Neuronal stem cell (in vitro differentiated cells): ENCODE results near the gene SPEM3.

ENCODE experiments used
- DNase-seq: peaks from one replicate; pipeline ENCODE4 v3.0.0-alpha.2; 2013; ENCODE audit warnings: low spot score
- H2AFZ ChIP-seq: one replicate; pipeline ENCODE4 v1.6.1; 2013; ENCODE audit warnings: mild to moderate bottlenecking, low read length, inconsistent platforms
- H2AK5ac ChIP-seq: 2 replicates; pipeline ENCODE4 v1.6.1; 2013; ENCODE audit warnings: low read depth, mild to moderate bottlenecking, inconsistent platforms, low read length, moderate library complexity, mixed read lengths
- H2BK120ac ChIP-seq: 2 replicates; pipeline ENCODE4 v1.6.1; 2013; ENCODE audit warnings: low read depth, mild to moderate bottlenecking, inconsistent platforms, low read length, moderate library complexity, mixed read lengths
- H2BK12ac ChIP-seq: one replicate; pipeline ENCODE4 v1.6.1; 2013; ENCODE audit warnings: low read length, inconsistent platforms
- H2BK15ac ChIP-seq: 2 replicates; pipeline ENCODE4 v1.6.1; 2013; ENCODE audit warnings: mild to moderate bottlenecking, low read length, inconsistent platforms, mixed read lengths
- H2BK5ac ChIP-seq: one replicate; pipeline ENCODE4 v1.6.1; 2013; ENCODE audit warnings: inconsistent platforms, mild to moderate bottlenecking, low read length, moderate library complexity
- H3K14ac ChIP-seq: one replicate; pipeline ENCODE4 v1.6.1; 2013; ENCODE audit warnings: low read length, inconsistent platforms
- H3K18ac ChIP-seq: 2 replicates; pipeline ENCODE4 v1.6.1; 2013; ENCODE audit warnings: low read length, inconsistent platforms
- H3K23ac ChIP-seq: 2 replicates; pipeline ENCODE4 v1.6.1; 2013; ENCODE audit warnings: low read depth, mild to moderate bottlenecking, mixed read lengths, low read length, inconsistent platforms; ENCODE audit not compliant: poor library complexity
- H3K27ac ChIP-seq: replicated peaks from 3 replicates; pipeline ENCODE4 v1.5.1; 2013; ENCODE audit warnings: low read length, inconsistent platforms
- H3K27me3 ChIP-seq, 3 experiments: 2 replicates each; pipeline ENCODE4 v1.6.1; 2013; ENCODE audit warnings: low read length in 3 of 3, mild to moderate bottlenecking in 2 of 3, inconsistent platforms in 1 of 3, low read depth in 1 of 3, mixed read lengths in 1 of 3, moderate library complexity in 1 of 3; ENCODE audit not compliant: control insufficient read depth in 3 of 3, insufficient read depth in 3 of 3
- H3K36me3 ChIP-seq, 2 donors: replicated peaks in 1 of 2; 2 replicates each; pipeline ENCODE4 v1.6.1; 2013; ENCODE audit warnings: low read length in 2 of 2; ENCODE audit not compliant: control insufficient read depth in 2 of 2, insufficient read depth in 2 of 2
- H3K4ac ChIP-seq: 2 replicates; pipeline ENCODE4 v1.6.1; 2013; ENCODE audit warnings: inconsistent platforms, mild to moderate bottlenecking, low read length, moderate library complexity
- H3K4me1 ChIP-seq, 2 donors: 1 replicate in 1 of 2; 2 replicates in 1 of 2; pipeline ENCODE4 v1.6.1; 2013; ENCODE audit warnings: low read length in 2 of 2, low read depth in 1 of 2; ENCODE audit not compliant: control insufficient read depth in 2 of 2, insufficient read depth in 1 of 2
- H3K4me2 ChIP-seq: one replicate; pipeline ENCODE4 v1.6.1; 2013; ENCODE audit warnings: mild to moderate bottlenecking, low read length, inconsistent platforms; ENCODE audit not compliant: insufficient read depth, poor library complexity, severe bottlenecking
- H3K4me3 ChIP-seq, 2 donors: 2 replicates each; pipeline ENCODE4 v1.5.1; 2013; ENCODE audit warnings: low read length in 2 of 2, mild to moderate bottlenecking in 2 of 2, inconsistent platforms in 1 of 2, moderate library complexity in 1 of 2
- H3K79me1 ChIP-seq: one replicate; pipeline ENCODE4 v1.6.1; 2013; ENCODE audit warnings: low read depth, mild to moderate bottlenecking, inconsistent platforms, low read length, moderate library complexity
- H3K9ac ChIP-seq: one replicate; pipeline ENCODE4 v1.6.1; 2013; ENCODE audit warnings: mild to moderate bottlenecking, low read depth, low read length, inconsistent platforms; ENCODE audit not compliant: poor library complexity
- H3K9me3 ChIP-seq, 2 donors: replicated peaks in 1 of 2; 2 replicates each; pipeline versions ENCODE3 to v1.6.1; 2013; ENCODE audit warnings: low read length in 2 of 2, mild to moderate bottlenecking in 2 of 2, inconsistent platforms in 1 of 2, low read depth in 1 of 2, mixed read lengths in 1 of 2, moderate library complexity in 1 of 2; ENCODE audit not compliant: control insufficient read depth in 2 of 2, insufficient read depth in 1 of 2
- H4K8ac ChIP-seq: one replicate; pipeline ENCODE4 v1.6.1; 2013; ENCODE audit warnings: low read depth, mild to moderate bottlenecking, inconsistent platforms, low read length, moderate library complexity
- H4K91ac ChIP-seq: one replicate; pipeline ENCODE4 v1.6.1; 2013; ENCODE audit warnings: low read length, low read depth, mild to moderate bottlenecking, inconsistent platforms; ENCODE audit not compliant: poor library complexity
- WGBS, 2 donors: extraction: QIAGEN DNeasy Blood & Tissue Kit; methylation state at CpG; one replicate each; pipeline ENCODE4 v1.1.7; 2013; ENCODE audit warnings: missing lambda C conversion rate in 2 of 2, mixed read lengths in 1 of 2; ENCODE audit not compliant: insufficient read length in 2 of 2, insufficient replicate concordance in 1 of 2; ENCODE audit errors: extremely low coverage in 2 of 2; 5-methylcytosine and 5-hydroxymethylcytosine counted together

Gene SPEM3

DNA sequence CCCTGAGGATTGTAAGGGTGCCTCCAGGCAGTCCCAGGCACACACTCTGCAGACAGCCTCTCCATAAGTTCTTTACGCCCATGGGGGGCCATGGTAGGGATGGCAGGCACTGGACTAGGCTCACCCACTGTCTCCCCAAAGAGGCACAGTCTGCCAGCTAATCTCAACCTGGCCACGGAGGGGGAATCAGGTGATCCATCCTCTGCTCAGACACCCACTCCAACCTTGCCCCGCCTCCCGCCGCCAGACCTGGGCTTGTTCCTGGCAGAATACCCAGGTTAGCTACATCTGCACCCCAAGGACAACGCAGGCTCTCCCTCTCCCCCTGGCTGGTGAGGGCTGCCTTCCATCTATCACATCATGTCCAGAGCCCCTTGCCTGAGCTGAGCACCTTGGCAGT, 19.8 kb upstream of the SPEM3 start:
- Histone ChIP-seq H2BK12ac (no peak overlapping the region), H3K14ac (no peak overlapping the region), H3K18ac (no peak overlapping the region), H2AFZ (no peak overlapping the region), H3K4me1 (peaks cover 12 to 24% of the 10 kb centered on the region in 2 donors), H3K4ac (no peak overlapping the region), H2BK120ac (no peak overlapping the region), H4K91ac (no peak overlapping the region), H3K36me3 (peaks cover 31 to 63% of the 10 kb centered on the region in 2 donors), H3K9me3 (peaks cover 0 to 2% of the 10 kb centered on the region in 2 donors), H3K23ac (peak overlapping the region; percentile 80), H3K4me3 (peak overlapping the region in 1 of 2 donors; percentile 41), H3K27me3 (no peaks in the 10 kb centered on the region), H2AK5ac (no peak overlapping the region), H3K4me2 (no peak overlapping the region), H4K8ac (no peak overlapping the region), H2BK5ac (no peak overlapping the region), H2BK15ac (no peak overlapping the region), H3K79me1 (peaks cover 17% of the 10 kb centered on the region), H3K9ac (no peak overlapping the region), H3K27ac (no peak overlapping the region)
- WGBS, 2 donors = no CpG with 5 or more reads among the region's 6 CpGs
- no peak for DNase-seq

- H2BK15ac ChIP-seq = no peak overlapping the region
- no peak overlapping the region for H3K4me2 ChIP-seq
- H3K23ac ChIP-seq = no peak overlapping the region
- peaks cover 17% of the 10 kb centered on the region for H3K79me1 ChIP-seq
- H4K8ac ChIP-seq = no peak overlapping the region
- H3K18ac ChIP-seq = no peak overlapping the region
- H3K9me3 ChIP-seq = peaks cover 0 to 2% of the 10 kb centered on the region in 2 donors
- H2AK5ac ChIP-seq = no peak overlapping the region
- no peak overlapping the region for H2AFZ ChIP-seq
- no peak overlapping the region for H3K4ac ChIP-seq
- H3K27me3 ChIP-seq = no peaks in the 10 kb centered on the region
- H3K14ac ChIP-seq = no peak overlapping the region
- peaks cover 12 to 24% of the 10 kb centered on the region in 2 donors for H3K4me1 ChIP-seq
- no peak overlapping the region for H3K4me3 ChIP-seq
- no peak overlapping the region for H3K27ac ChIP-seq
- no peak overlapping the region for H2BK120ac ChIP-seq
- no peak overlapping the region for H2BK5ac ChIP-seq
- no CpG with 5 or more reads among the region's 6 CpGs for WGBS, 2 donors
- no peak overlapping the region for H3K9ac ChIP-seq
- H2BK12ac ChIP-seq = no peak overlapping the region
- H4K91ac ChIP-seq = no peak overlapping the region
- DNase-seq = no peak
- peaks cover 36 to 71% of the 10 kb centered on the region in 2 donors for H3K36me3 ChIP-seq
Observed at GRCh38 chr17:7409716-7410115, 18.9 kb upstream of the SPEM3 start.

GRCh38 chr17:7410634-7411426, 17.8 kb upstream of the SPEM3 start:
- Histone ChIP-seq H3K4me2 (no peak overlapping the region), H3K9me3 (peaks cover 0 to 2% of the 10 kb centered on the region in 2 donors), H3K27me3 (no peaks in the 10 kb centered on the region), H2BK5ac (peak overlapping the region; percentile 66), H3K4me3 (peak overlapping the region in 1 of 2 donors; percentile 12), H3K14ac (peak overlapping the region; percentile 38), H3K9ac (no peak overlapping the region), H2AK5ac (no peak overlapping the region), H3K18ac (no peak overlapping the region), H2AFZ (no peak overlapping the region), H3K4ac (no peak overlapping the region), H2BK12ac (no peak overlapping the region), H3K4me1 (peaks cover 12 to 22% of the 10 kb centered on the region in 2 donors), H4K91ac (no peak overlapping the region), H4K8ac (peak overlapping the region; percentile 17), H3K27ac (no peak overlapping the region), H3K79me1 (peaks cover 20% of the 10 kb centered on the region), H3K23ac (no peak overlapping the region), H2BK120ac (no peak overlapping the region), H3K36me3 (peaks cover 47 to 82% of the 10 kb centered on the region in 2 donors), H2BK15ac (no peak overlapping the region)
- DNase-seq = no peak
- no CpG with 5 or more reads among the region's 25 CpGs for WGBS, 2 donors

DNA sequence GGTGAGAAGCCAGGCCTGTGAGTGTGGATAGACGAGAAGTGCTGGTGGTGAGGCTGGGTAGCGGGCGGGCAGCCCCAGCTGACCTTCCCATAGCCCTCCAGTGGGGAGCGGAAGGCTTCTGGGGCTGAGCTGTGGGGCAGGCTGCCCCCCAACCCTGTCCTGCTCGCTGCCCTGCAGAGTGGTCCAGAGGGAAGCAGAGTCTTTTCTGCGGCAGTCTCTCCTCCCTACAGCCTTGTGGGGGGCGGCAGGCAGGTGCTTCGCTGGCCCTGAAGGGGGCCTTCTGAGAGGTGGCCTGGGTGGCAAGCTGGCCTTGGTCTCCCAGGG, 17.3 kb upstream of the SPEM3 start:
- peaks cover 51 to 88% of the 10 kb centered on the region in 2 donors for H3K36me3 ChIP-seq
- no peak overlapping the region for H3K4ac ChIP-seq
- H3K18ac ChIP-seq = no peak overlapping the region
- peak overlapping the region; percentile 66 for H2BK5ac ChIP-seq
- no peak overlapping the region for H4K8ac ChIP-seq
- no peak for DNase-seq
- H3K9ac ChIP-seq = no peak overlapping the region
- no peak overlapping the region for H2BK15ac ChIP-seq
- peaks cover 8 to 18% of the 10 kb centered on the region in 2 donors for H3K4me1 ChIP-seq
- H2BK12ac ChIP-seq = no peak overlapping the region
- H3K79me1 ChIP-seq = peaks cover 18% of the 10 kb centered on the region
- no peaks in the 10 kb centered on the region for H3K27me3 ChIP-seq
- H2AFZ ChIP-seq = no peak overlapping the region
- no peak overlapping the region for H3K4me2 ChIP-seq
- H2AK5ac ChIP-seq = no peak overlapping the region
- no peak overlapping the region for H4K91ac ChIP-seq
- no CpG with 5 or more reads among the region's 8 CpGs for WGBS, 2 donors
- peak overlapping the region; percentile 5 for H3K14ac ChIP-seq
- no peak overlapping the region for H3K27ac ChIP-seq
- H3K4me3 ChIP-seq = no peak overlapping the region
- peaks cover 0 to 2% of the 10 kb centered on the region in 2 donors for H3K9me3 ChIP-seq
- no peak overlapping the region for H2BK120ac ChIP-seq
- H3K23ac ChIP-seq = no peak overlapping the region
